ENCODE data around the gene CACNA1I. TPM values are rescaled to one million over a fixed set of nuclear protein-coding genes. Genes with fewer than 3 reads are reported as not detected.
"Not testable (repeated sequence)": the region's sequence is repeated elsewhere in the genome, so short reads cannot be mapped to it uniquely, and the experiment has no call there.

The CACNA1I gene
- total RNA-seq, 1 donor from 2014 or later, result 0.75 TPM

GRCh38 chr22:39718921-39719475 is 148.4 kb downstream of the CACNA1I start:
- no peak for DNase-seq (ENCODE audit: low spot score)

- DNase-seq (ENCODE audit: low spot score), result peak; percentile 56
These were observed 149.3 kb downstream of the CACNA1I start for GRCh38 chr22:39719559-39720450.

GRCh38 chr22:39721206-39722031 is 150.9 kb downstream of the CACNA1I start:
- no peak for DNase-seq (ENCODE audit: low spot score)

- DNase-seq (ENCODE audit: low spot score), result no peak
These were observed 151.4 kb downstream of the CACNA1I start for GRCh38 chr22:39722032-39722325.

- DNase-seq (ENCODE audit: low spot score), result no peak
These were observed 151.9 kb downstream of the CACNA1I start for GRCh38 chr22:39722501-39722900.

- DNase-seq (ENCODE audit: low spot score), result no peak
These were observed 152.9 kb downstream of the CACNA1I start for GRCh38 chr22:39723463-39723862.

- no peak for DNase-seq (ENCODE audit: low spot score)
These were observed 153.4 kb downstream of the CACNA1I start for GRCh38 chr22:39723899-39724351.

- no peak for DNase-seq (ENCODE audit: low spot score)
These were observed 153.8 kb downstream of the CACNA1I start for GRCh38 chr22:39724390-39724789.

- no peak for DNase-seq (ENCODE audit: low spot score)
These were observed 154.3 kb downstream of the CACNA1I start for GRCh38 chr22:39724857-39725256.

- no peak for DNase-seq (ENCODE audit: low spot score)
These were observed 154.9 kb downstream of the CACNA1I start for GRCh38 chr22:39725351-39726035.

- no peak for DNase-seq (ENCODE audit: low spot score)
These were observed 157.0 kb downstream of the CACNA1I start for GRCh38 chr22:39727541-39727940.

- no peak for DNase-seq (ENCODE audit: low spot score)
These were observed 157.8 kb downstream of the CACNA1I start for GRCh38 chr22:39728236-39728860.

- no peak for DNase-seq (ENCODE audit: low spot score)
These were observed 158.8 kb downstream of the CACNA1I start for GRCh38 chr22:39729141-39729934.

GRCh38 chr22:39731481-39731880 is 160.9 kb downstream of the CACNA1I start:
- no peak for DNase-seq (ENCODE audit: low spot score)

- DNase-seq (ENCODE audit: low spot score), result no peak
These were observed 161.5 kb downstream of the CACNA1I start for GRCh38 chr22:39731881-39732555.

- DNase-seq (ENCODE audit: low spot score), result no peak
These were observed 162.1 kb downstream of the CACNA1I start for GRCh38 chr22:39732625-39733024.

- DNase-seq (ENCODE audit: low spot score), result no peak
These were observed 162.6 kb downstream of the CACNA1I start for GRCh38 chr22:39733191-39733590.

GRCh38 chr22:39734046-39734445 is 163.5 kb downstream of the CACNA1I start:
- not testable (repeated sequence) for DNase-seq (ENCODE audit: low spot score)

- DNase-seq (ENCODE audit: low spot score), result no peak
These were observed 164.3 kb downstream of the CACNA1I start for GRCh38 chr22:39734866-39735265.

- no peak for DNase-seq (ENCODE audit: low spot score)
These were observed 165.2 kb downstream of the CACNA1I start for GRCh38 chr22:39735776-39736175.
